ENCODE data around the gene ZFYVE26.
"Not testable (repeated sequence)": the region's sequence is repeated elsewhere in the genome, so short reads cannot be mapped to it uniquely, and the experiment has no call there.

ZFYVE26 gene

GRCh38 chr14:67816326-67817002 lies at the start of gene ZFYVE26:
ZFYVE26 (minus strand) TSS chr14:67816590; CDS start chr14:67815963, 627 bp downstream.
- DNase-seq, result peak; percentile 95

DNA sequence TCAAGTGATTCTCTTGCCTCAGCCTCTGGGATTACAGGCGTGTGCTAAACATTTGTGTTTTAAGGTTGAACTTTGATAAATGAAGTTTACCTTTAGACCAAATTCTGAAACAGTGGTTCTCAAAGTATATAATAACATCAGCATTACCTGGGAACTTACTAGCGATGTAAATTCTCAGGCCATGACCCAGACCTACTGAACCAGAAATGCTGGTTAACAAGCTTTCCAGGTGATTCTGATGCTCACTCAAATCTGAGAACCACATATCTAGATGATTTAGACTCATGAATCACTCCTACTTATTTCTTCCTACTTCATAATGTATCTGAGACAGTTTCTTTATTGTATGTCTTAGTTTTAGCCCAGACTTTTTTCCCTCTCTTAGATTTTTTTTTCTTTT lies 46.8 kb upstream of the ZFYVE26 start:
- no peak for DNase-seq

GRCh38 chr14:67859169-67859749 lies 42.9 kb upstream of the ZFYVE26 start:
- no peak for DNase-seq

DNA sequence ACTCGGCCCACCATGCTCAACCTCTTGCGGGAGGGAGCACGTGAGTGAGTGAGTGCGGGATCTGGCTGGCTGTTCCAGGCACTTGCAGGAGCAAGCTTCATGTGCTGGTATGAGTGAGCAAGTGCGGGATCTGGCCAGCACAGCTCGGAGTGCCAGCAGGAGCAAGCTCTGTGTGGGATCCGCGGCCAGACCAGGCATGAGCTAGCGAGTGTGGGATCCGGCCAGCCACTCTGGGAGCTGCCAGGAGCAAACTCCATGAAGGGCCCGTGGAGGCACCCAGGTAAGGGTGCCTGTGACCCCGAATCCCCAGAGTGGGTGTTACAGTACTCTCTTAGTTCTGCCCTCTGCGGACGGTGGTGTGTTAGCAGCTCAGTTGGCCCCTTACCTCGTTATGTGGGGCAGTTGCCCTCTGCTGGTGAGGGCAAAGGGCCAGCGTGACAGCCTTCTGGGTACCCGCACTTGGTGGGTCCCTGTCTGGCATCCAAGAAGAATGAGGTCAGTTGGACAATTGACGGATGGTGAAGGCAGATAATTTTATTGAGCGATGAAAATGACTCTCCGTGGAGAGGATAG lies 41.5 kb upstream of the ZFYVE26 start:
- no peak for DNase-seq

GRCh38 chr14:67856827-67857226 lies 40.4 kb upstream of the ZFYVE26 start:
- DNase-seq, result no peak

- DNase-seq, result peak; percentile 93
These were observed 37.3 kb upstream of the ZFYVE26 start for GRCh38 chr14:67853715-67854114.

DNA sequence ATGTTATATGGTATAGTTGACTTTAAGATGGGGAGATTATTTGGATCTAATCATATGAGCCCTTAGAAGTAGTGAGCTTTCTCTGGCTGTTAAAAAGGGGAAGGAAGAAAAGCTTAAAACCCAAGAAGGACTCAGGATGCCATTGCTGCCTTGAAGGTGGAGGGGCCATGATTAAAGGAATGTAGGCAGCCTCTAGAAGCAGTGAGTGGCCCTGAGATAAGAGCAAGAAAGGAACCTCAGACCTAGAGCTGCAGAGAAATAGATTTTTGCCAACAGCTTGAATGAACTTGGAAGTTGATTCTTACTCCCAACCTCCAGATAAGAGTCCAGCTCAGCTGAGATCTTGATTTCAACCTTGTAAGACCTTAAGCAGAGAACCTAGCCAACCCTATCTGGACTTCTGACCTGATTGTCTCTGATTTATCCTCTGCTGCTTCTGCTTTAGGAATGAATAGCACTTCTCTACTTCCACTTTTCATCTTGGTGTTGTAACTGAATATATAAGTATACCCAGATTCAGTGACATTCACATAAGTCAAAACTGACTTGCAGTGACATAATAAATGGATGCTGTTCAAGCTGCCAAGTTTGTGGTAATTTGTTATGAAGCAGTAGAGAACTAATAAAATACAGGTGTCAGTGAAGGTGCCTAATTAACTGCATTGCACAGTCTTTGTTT lies 36.7 kb upstream of the ZFYVE26 start:
- peak; percentile 88 for DNase-seq

DNA sequence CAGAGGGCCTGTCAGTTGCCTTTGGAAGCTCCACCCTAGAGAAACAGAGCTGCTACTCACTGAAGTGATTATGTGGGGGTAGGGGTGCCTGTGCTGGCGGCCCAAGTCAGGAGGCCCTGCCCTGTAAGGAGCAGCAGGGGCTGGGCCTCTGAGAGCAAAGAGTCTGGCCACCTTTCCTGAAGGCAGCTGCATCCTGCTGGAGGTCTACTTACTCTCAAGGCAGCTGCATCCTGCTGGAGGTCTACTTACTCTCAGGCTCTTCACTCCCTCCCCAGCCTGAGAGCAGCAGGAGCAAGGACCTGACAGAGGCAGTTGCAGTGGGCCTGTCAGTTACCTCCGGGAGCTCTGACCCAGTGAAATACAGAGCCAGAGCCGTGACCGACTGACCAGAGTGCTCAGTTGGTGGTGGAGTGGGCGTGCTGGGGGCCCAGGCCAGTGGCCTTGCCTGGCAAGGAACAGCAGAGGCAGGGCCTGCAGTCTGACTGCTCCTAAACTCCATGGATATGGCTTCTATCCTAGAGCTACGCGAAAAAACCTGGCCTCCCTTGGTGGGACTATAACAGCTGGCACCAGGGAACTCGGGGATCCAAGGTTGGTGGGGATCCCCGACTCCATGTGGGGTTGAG lies 35.5 kb upstream of the ZFYVE26 start:
- DNase-seq, result peak; percentile 1

- no peak for DNase-seq
These were observed 33.9 kb upstream of the ZFYVE26 start for GRCh38 chr14:67850066-67850830.

- no peak for DNase-seq
These were observed 29.7 kb upstream of the ZFYVE26 start for GRCh38 chr14:67846029-67846610.

DNA sequence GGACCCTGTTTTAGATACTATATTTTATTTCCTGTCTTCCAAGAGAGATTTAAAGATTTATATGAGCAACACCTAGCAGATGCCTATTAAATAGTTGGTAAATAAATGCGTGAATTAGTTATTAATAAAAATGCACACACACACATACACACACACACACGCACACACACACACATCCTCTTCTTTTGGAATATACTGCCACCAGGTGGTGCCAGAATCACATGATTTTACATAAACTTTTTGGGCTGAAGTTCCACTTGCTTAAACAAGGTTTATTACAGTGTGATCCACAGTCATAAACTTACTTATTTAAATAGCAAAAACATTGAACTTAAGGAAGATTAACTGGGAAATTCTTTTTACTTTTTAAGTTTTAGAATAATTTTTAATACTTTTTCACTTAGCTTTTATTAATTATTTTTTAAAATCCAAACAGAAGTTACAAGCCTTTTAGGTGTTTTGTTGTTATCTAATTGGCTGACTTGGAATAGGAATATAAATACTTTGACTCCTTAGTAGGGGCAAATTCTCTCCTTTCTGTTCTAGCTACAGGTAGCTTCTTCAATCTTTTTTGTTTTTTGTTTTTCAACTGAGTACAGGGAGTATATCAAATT lies 20.7 kb upstream of the ZFYVE26 start:
- DNase-seq, result peak; percentile 76

GRCh38 chr14:67835596-67835995 lies 19.2 kb upstream of the ZFYVE26 start:
- DNase-seq, result no peak

DNA sequence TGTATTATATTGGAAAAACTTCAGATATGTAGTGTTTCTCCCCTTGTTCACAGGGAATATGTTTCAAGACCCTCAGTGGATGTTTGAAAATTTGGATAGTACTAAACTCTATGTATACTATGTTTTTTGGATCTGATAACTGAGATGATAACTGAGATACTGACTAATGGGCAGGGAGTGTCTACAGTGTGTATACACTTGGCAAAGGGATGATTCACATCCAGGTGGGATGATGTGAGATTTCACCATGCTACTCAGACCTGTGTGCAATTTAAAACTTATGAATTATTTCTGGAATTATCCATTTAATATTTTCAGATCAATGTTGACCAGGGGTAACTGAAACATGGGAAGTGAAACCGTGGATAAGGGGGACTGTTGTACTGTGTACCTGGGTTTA lies 17.0 kb upstream of the ZFYVE26 start:
- no peak for DNase-seq

DNA sequence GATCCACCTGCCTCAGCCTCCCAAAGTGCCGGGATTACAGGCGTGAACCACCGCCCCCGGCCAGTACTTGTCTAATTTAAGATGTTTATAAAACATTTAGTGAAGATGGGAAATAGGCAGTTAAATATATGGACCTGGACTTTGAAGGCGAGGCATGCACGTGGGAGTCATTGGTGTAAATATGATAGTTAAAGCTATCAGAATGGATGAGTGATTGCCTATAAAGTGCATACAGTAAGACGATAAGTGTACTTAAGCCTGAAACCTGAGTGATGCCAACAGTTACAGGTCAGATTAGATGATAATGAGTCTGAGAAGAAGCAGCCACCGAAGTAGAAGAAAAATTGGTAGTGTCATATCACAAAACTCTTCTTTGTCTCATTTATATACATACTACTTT lies 14.7 kb upstream of the ZFYVE26 start:
- no peak for DNase-seq

GRCh38 chr14:67821121-67821520 lies 4.7 kb upstream of the ZFYVE26 start:
- DNase-seq, result no peak

DNA sequence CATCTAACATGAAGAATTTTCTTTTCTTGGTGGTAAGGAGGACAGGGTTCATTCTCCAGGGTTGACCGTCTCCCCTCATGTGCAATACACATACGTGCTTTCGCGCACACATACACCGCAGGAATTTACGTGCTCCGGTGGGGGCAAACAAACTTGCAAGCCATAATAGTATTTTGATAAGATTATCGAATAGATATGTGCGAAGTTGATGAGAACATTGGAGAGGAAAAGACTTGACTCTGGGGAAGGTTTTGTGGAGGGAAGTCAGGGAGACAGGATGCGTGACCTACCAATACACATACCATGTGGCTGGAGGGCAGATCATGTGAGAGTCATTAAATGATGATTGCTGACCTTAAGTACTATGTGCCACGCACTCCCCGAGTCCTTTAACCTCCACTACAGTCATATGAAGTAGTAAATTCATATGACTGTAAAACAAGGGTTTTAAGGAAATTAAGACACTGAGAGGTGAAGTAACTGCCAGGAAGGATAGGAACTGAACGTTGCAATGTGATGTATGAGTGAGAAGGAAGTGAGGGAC lies 4.1 kb upstream of the ZFYVE26 start:
- peak; percentile 86 for DNase-seq

- DNase-seq, result peak; percentile 89
These were observed 3.4 kb upstream of the ZFYVE26 start, which contains the start of gene RAD51B for GRCh38 chr14:67819563-67820421. RAD51B (plus strand) TSS chr14:67819779.

DNA sequence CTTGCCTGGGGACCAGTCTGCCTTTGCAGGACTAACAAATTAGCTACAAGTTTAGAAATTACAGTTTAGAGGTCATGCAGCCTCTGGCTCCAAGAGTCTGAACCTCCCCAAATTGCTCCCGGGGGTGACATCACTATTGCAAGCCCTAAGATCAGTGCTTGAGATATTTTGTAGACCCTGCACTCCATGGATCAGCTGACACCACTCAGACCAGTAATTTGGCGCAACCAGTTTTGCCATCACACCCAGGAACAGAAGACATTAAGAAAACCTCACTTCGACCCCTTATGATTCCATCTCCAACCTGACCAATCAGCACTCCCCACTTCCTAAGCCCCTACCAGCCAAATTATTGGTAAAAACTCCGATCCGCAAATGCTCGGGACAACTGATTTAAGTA lies 2.1 kb upstream of the ZFYVE26 start:
- not testable (repeated sequence) for DNase-seq

DNA sequence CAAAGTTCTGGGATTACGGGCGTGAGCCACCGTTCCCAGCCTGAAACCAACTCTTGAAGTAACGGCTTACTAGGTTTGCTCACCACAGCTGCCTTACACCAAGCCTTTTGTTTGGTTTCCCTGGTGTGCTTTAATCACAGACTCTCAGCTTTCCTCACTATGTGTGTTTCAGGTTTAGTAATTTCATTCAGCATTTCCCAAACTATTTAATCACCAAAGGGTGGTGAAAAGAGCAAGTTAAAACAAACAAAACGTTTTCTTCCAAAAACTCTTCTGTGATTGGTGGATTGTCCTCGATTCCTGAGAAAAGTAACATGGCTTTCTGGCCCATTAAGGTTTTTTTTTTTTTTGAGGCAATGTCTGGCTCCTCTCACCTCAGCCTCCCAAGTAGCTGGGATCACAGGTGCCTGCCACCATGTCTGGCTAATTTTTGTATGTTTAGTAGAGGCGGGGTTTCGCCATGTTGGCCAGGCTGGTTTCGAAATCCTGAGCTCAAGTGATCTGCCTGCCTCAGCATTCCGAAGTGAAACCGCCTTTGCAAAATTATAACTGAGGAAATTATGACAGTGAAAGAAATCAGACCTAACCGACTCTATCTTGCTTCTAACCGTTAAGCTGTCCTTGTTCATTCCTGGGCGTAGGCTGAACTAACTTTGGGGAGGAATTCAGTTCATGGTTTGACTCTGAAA lies 1.5 kb upstream of the ZFYVE26 start:
- peak; percentile 81 for DNase-seq
